ENCODE data around the gene DNAJC17. TPM values are rescaled to one million over a fixed set of nuclear protein-coding genes. Genes with fewer than 3 reads are reported as not detected.

DNAJC17 gene
- total RNA-seq: 14.0 TPM

- intact Hi-C loops (cut with DNase I): no loop called here
- Histone ChIP-seq H3K4me1 (peaks cover 35% of the 10 kb centered on the region), H3K36me3 (peaks cover 0 to 12% of the 10 kb centered on the region in 2 donors), H3K4me3 (peak within 1 kb of the TSS; percentile 69 to 86), H3K27ac (peak within 1 kb of the TSS; percentile 96), H3K27me3 (no peaks in the 10 kb centered on the region), H3K9me3 (no peaks in the 10 kb centered on the region)
- DNase-seq (ENCODE audit: extremely low spot score in 2 of 2): peak in 1 of 2 donors; percentile 94
- TF ChIP-seq CTCF (IDR thresholded peaks at IDR 0.05) (peak in 2 of 3 experiments; percentile 2 to 11), POLR2A (IDR thresholded peaks at IDR 0.05) (no peak), POLR2AphosphoS5 (IDR thresholded peaks at IDR 0.05; ENCODE audit: insufficient read depth in 1 of 2, low read depth in 1 of 2) (peak; percentile 84 to 87)
Observed at GRCh38 chr15:40807028-40807887, at the start of gene DNAJC17, which contains the start of gene ZFYVE19. TSS of gene DNAJC17 (minus strand) at chr15:40807473. CDS start at chr15:40807446, 27 bp downstream. TSS of gene ZFYVE19 (plus strand) at chr15:40807089. CDS start at chr15:40807590, 501 bp downstream.

GRCh38 chr15:40856746-40857145 is 49.5 kb upstream of the DNAJC17 start:
- peak overlapping the region; percentile 56 for H3K27ac ChIP-seq
- H3K36me3 ChIP-seq: no peaks in the 10 kb centered on the region
- H3K9me3 ChIP-seq: no peaks in the 10 kb centered on the region
- H3K4me3 ChIP-seq: no peak overlapping the region
- intact Hi-C loops (cut with DNase I): loop anchor here (5.0 kb wide), 1 partner anchor 36 kb away; the partner anchor contains the start of gene VPS18
- no peaks in the 10 kb centered on the region for H3K27me3 ChIP-seq
- no peak for DNase-seq (ENCODE audit: extremely low spot score in 2 of 2)
- no peak for TF ChIP-seq POLR2A (IDR thresholded peaks at IDR 0.05)
- TF ChIP-seq CTCF (IDR thresholded peaks at IDR 0.05): no peak
- TF ChIP-seq POLR2AphosphoS5 (IDR thresholded peaks at IDR 0.05; ENCODE audit: insufficient read depth in 1 of 2, low read depth in 1 of 2): no peak
- H3K4me1 ChIP-seq: peaks cover 15% of the 10 kb centered on the region

GRCh38 chr15:40855706-40856234 is 48.5 kb upstream of the DNAJC17 start:
- H3K9me3 ChIP-seq: no peaks in the 10 kb centered on the region
- no peak overlapping the region for H3K4me3 ChIP-seq
- intact Hi-C loops (cut with DNase I): loop anchor here (5.0 kb wide), 1 partner anchor 37 kb away; the partner anchor contains the start of gene VPS18
- TF ChIP-seq POLR2AphosphoS5 (IDR thresholded peaks at IDR 0.05; ENCODE audit: insufficient read depth in 1 of 2, low read depth in 1 of 2): no peak
- no peak for TF ChIP-seq CTCF (IDR thresholded peaks at IDR 0.05)
- no peak for TF ChIP-seq POLR2A (IDR thresholded peaks at IDR 0.05)
- no peaks in the 10 kb centered on the region for H3K27me3 ChIP-seq
- DNase-seq (ENCODE audit: extremely low spot score in 2 of 2): no peak
- peaks cover 15% of the 10 kb centered on the region for H3K4me1 ChIP-seq
- H3K36me3 ChIP-seq: no peaks in the 10 kb centered on the region
- H3K27ac ChIP-seq: no peak overlapping the region

- H3K4me3 ChIP-seq: no peak overlapping the region
- TF ChIP-seq POLR2AphosphoS5 (IDR thresholded peaks at IDR 0.05; ENCODE audit: insufficient read depth in 1 of 2, low read depth in 1 of 2): no peak
- TF ChIP-seq POLR2A (IDR thresholded peaks at IDR 0.05): no peak
- TF ChIP-seq CTCF (IDR thresholded peaks at IDR 0.05): no peak
- H3K27me3 ChIP-seq: no peaks in the 10 kb centered on the region
- H3K4me1 ChIP-seq: peaks cover 15% of the 10 kb centered on the region
- intact Hi-C loops (cut with DNase I): no loop called here
- H3K36me3 ChIP-seq: no peaks in the 10 kb centered on the region
- no peaks in the 10 kb centered on the region for H3K9me3 ChIP-seq
- no peak for DNase-seq (ENCODE audit: extremely low spot score in 2 of 2)
- no peak overlapping the region for H3K27ac ChIP-seq
Observed at GRCh38 chr15:40854161-40854560, 46.9 kb upstream of the DNAJC17 start.
